Hippocampal formation (tissue), 2 donors: ENCODE data around the gene ATP6V1F.

Source experiments
- DNase-seq, 2 donors: peaks; one replicate each; lab custom pipeline; 2025; lab: John Stamatoyannopoulos, UW

Gene ATP6V1F

DNA sequence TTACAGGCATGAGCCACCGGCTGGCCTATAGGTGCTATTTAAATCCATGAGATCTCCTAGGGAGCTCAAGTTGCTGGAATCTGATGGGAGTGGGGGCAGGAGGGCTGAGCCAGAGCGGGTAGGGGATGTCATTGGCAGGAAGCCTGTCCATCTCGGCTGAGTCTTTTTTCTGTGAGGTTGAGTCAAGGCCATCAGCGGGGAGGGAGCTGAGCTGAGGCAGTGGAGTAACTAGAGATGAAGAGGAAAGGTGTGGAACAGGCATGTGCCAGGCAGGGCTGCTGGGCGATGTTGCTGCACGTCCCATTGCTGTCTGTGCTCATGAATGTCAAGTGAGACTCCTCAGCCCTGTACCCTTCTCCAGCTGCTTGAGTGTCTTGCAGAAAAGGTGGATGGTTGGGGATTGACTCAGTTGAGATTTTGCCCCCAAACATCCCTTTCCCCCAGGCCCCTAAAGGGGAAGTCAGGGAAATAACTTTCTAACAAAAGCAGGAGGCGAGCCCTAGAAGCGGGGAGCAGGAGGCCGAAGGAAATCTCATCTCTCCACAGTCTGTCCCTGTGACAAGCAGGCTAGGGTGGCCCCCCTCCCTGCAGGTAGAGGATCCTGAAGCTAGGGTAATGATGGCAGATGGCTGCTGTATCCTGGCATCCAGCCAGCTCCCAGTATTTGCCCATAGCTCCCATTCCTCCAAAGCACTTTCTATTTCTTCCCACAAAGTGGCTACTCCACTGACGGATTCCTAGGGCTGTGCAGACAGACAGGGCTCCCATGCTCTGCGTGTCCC, 5.4 kb downstream of the ATP6V1F start:
- DNase-seq: no peak

DNA sequence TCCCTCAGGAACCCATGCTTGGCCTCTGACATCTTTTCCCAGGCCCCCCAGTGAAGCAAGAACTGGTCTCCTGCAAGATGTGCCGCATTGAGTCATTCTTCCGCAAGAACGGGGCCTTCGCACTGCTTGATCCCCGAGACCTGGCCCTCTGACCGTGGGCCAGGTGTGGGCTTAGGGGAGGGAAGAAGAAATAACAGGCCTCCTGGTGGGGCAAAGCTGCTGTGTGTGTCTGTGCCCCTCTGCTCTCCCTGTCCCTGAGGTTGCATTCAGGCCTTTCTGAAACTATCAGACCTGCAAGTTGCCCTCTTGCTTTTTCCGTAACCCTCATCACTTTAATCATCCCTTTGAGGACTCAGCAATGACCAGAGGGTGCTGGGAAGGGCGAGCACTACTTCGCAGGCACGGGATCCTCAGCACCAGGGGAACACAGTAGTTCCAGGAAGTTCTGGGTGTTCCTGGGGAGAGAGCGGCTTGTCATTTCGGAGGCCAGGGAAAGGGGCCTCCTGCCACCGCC, 6.0 kb downstream of the ATP6V1F start:
- DNase-seq: no peak

DNA sequence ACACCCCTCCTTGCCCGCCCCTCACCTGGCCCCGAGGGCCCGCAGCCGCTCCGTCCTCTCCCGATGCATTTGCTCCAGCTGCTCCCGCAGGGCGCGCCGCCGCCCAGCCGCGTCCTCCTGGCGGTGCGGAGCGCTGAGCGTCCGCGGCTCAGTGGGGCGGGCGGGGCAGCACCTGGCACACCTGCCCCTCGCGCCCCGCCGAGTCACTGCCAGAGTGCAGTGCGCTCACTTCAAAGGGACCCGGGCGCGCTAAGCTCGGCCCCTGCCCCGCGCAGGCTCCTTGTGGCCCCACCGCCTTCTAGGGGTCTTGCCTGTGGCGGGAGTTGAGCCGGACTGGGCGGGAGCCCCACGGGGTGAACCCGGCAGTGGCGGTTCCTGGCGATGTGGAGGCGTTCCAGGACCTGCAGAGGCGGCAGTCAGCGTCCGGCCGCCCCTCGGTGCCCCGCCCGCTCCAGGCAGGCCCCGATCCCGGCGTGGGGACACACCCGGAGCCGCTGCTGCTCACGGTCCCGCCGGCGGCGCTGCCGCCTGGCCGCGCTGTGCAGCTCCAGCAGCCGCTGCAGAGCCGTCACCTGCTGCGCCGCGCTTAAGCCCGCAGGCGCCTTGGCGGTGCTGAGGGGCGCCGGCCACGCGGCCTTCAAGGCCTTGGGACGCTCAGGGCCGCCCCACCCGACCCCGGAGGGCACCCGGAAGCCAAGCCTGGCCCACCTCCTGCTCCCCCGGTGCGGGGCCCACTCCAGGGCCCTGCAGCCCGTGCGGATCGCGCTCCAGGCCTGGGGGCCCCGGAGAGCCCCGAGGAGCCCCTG, 6.7 kb downstream of the ATP6V1F start:
- peak; percentile 12 to 24 for DNase-seq

DNA sequence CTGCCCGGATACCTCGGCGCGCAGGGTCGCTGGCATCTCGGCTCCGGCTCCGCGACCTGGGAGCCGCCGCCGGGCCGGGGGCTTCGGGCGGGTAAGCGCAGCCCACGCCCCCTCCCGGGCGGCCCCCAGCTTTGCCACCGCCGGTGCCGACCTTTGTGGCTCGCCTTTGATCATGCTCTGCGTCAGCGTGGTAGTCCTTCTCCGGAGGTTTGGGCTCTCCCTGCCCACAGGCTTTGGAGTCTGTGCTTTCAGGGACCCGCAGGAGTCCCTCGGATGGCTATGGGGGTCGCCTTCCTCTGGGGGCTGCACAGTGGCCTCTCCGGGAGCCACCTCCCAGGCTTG, 7.3 kb downstream of the ATP6V1F start:
- DNase-seq: no peak

DNA sequence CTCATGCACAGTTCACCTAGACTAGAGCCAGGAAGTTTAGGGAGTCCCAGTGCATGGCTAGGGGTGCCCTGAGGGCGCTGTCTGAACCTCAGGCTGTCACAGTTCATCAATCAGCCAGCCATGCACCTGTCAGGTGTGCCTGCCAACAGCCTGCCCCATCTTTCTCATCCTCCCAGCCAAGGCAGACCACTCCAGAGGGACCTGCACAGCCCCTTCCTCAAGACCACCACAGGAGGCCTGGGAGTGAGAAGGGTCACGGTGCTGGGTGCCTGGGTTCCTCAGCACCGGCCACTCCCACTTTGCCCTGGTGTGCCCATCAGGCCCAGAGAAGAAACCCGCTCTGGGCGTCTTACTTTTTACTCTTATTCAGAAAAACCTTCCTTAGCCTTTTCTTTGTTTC, 8.4 kb downstream of the ATP6V1F start:
- DNase-seq: no peak

DNA sequence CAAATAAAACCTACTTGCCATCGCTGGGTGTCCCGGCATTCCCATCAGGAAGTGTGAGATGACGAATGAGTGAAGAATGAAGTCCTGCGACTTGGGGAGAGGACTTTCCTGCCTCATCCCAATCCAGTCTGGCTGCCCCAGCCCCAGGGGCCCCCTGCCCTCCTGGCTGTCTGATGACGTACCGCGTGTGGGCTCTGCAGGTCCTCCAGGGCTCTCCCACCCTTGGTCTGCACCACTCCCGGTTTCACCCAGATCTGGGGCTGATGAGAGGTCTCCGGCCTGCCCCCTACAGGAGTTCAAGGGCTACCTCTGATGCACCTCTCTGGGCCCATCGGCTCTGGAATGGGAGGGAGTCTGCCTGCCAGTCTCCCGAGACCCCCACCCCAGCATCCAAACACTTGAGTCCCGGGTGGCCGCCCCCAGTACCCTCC, 9.8 kb downstream of the ATP6V1F start:
- no peak for DNase-seq

DNA sequence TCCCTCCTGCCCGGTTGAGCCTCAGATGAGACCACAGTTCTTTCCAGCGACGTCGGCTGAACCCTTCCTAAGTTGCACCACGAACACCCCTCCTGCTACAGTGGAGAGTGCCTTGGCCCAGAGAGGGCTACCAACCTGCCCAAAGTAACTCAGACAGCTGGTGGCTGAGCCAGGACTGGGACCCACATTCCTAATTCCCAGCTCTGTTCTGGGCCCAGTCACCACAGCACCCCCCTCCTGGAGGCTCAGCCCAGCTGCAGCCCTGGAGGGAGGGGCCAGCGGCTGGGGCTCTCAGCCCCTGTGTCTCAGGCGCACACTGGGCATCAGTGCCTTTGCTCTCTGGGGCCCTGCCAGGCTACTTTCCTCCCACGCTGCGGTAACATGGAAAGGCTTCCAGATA, 10.6 kb downstream of the ATP6V1F start:
- no peak for DNase-seq

DNA sequence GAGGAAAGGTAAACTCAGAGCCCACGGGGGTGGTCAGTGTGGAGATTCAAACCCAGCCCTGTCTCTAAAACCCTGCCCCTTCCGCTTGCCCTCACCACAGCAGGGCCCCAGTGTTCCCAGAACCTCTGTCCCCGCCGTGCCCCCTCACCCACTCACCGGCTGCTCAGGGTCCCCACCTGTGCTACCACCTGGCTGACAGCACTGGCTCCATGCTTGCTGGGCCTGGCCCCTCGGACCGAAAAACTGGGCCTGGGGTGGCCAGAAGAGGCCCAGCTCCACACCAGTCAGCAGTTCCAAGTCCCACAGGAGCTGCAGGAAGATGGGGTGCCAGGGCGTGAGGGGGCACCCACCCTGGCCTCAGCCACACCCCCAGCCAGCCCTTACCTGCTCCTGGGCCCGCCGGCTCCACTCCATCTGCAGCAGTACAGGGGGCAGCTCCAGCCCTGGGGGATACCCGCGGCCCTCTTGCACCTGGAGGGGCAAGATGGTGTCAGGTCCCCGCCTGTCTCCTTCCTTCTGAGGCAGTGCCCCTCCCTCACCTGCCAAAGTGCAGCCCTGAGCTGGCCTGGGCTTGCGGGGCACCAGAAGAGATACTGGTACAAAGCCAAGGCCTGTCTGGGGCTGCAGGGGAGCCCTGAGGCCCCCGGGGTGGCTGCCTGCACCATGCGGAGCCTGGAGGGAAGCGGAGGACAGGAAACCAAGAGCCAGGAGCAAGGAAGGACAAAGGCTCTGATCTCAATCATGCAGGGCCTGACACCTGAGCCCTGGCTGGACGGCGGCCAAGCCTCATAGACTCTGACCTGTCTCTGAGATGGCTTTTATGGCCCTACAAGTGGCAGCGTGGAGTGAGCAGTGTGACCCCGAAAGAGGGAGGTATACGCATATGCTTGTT, 11.7 kb downstream of the ATP6V1F start:
- no peak for DNase-seq

DNA sequence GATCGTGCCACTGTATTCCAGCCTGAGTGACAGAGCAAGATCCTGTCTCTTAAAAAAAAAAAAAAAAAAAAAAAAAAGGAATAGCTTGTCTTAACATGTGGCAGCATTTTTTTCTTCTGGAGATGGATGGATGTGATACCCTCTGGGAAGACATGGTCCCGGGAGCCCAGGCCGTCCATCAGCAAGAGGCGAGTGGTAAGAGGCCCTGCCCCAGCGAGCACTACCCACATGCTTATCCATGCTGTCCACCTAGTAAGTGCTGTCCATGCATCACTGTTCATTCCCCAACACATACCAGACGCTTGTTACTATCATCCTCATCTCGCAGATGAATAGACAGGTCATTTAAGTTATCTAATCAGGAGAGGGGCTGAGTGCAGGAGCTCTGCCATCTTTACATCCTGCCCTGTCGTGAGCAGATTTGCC, 12.9 kb downstream of the ATP6V1F start:
- DNase-seq: no peak

DNA sequence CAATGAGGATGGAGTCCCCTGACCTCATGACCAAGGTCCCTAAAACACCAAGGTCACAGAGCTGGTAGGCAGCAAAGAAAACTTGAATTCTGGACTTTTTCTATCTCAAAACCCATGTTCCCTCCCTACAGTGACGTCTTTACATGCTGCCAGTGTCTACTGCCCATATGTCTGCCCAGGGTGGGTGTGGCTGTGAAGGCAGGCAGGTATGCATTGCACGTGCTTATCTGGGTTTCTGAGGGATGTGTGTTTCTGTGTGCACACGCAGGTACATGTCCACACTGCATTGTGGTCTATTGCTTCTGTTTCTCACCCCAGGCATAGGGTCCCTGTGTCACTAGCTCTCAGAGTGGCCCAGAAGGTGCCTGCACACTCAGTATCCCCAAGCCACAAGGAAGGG, 13.5 kb downstream of the ATP6V1F start:
- no peak for DNase-seq

DNA sequence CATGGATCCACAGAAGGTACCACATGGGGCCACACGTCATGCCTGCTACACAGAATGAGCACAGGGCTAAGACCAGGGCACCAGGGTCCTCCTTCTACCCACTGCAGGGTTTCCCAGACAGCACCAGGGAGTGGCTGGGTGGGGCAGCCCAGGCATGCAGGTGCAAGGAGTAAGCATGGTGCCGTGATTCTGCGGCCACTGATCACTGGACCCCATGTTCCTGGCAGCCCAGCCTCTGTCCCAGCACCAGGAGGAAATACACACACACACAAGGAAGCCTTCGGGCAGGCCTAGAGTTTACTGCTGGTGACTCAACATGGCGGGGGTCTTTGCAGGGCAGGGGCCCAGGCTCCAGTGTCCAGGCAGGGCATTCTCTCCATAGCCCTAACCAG, 13.9 kb downstream of the ATP6V1F start:
- no peak for DNase-seq

DNA sequence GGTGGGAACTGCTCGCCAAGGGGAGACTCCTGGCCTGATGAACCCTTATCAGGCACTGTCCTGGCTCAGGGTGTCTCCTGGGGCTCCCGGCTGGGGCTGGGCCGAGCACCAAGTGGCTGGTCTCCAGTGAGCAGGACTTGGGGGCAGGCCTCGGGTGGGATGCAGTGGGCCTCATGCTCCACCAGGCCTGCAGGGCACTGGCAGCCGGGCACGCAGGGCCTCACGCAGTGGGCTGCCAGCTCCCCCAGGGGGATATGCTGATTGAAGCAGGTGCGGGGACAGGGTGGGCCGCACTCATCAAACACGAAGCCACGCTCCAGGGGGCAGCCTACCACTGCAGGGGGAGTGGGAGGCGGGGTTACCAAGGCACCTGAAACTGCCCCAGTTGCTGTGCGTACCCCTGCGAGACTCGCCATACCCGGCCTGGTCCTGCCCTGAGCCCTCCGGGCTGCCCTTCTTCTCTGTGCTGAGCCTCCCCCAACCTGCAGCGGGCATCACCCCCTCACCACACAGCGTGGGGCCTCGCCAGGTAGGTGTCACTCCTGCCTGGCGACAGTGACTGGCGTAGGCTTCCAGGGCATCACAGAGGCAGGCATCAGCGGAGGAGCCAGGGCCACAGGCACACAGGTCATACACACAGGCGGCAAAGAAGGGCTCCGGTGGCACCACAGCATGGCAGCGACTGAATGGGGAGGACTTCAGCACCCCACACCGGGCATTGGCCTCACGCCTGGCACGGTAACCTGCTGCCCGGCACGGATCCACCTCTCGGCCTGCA, 14.5 kb downstream of the ATP6V1F start:
- DNase-seq: no peak

DNA sequence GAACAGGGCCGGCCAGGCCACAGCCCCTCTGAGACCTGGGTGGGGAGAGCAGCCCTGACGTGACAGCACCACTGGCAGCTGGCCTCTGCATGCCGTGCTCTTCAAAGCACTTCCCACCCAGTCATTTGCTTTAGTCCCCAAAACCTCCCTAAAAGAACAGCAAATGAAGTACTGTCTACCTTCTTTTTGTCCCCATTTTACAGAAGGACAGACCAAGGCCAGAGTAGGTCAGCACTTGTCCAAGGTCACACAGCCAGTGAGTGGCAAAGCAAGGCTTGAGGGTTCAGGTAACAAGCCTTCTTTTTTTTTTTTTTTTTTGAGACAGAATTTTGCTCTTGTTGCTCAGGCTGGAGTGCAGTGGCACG, 15.1 kb downstream of the ATP6V1F start:
- DNase-seq: no peak

DNA sequence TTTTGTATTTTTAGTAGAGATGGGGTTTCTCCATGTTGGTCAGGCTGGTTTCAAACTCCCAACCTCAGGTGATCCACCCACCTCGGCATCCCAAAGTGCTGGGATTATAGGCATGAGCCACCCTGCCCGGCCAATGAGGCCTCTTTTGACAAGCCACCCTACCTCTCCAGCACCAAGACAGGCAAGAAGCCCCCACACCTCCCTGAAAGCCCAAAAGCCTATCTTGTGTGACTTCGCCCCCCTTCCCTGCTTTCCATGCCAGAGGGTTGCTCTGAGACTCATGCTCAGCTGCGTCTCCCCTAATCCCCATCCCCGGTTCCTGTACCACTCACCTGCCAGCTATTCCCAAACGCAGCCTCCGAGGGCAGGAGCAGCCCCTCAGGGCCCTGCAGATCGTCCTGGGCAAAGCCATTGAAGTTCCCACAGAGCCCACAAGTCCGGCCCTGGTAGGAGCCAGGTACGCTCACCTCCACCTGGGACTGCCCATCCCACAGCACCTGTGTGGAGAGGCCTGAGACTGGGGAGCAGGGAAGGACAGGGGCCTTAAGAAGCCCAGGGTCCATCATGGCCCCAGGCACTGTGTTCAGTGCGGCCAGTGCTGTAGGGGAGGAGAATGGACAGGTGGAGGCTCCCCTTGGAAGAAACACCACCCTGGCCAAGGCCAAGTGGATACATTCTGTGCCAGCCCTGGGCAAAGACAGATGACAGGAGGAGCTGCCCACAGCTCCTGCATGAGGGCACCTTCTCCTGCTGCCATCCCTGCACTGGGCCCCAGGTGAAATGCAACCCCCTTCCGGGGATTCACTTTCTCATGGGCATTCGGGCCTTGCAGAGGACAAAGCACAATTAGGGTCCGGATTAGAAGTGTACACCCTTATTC, 15.8 kb downstream of the ATP6V1F start:
- no peak for DNase-seq

DNA sequence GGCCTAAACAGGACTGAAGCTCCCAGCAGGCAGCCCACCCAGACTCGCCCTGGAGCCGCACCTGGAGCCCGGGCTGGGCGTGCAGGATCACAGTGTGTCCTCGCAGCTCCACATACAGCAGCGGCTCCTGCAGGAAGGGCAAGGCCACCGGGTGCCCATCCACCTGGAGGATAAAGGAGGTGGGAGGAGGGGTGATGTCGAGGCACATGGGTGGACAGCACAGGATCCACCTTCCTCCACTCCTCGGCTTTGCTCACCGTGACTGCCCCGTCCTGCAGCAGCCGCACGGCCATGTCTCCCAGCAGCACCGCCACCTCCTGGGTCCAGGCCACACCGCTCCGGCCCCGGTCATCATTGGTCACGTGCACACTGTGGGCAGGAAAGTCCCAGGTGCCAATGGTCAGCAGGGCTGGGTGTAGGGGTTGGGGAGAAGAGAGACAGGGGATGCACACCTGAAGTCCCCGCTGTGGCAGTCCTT, 16.8 kb downstream of the ATP6V1F start:
- DNase-seq: no peak

DNA sequence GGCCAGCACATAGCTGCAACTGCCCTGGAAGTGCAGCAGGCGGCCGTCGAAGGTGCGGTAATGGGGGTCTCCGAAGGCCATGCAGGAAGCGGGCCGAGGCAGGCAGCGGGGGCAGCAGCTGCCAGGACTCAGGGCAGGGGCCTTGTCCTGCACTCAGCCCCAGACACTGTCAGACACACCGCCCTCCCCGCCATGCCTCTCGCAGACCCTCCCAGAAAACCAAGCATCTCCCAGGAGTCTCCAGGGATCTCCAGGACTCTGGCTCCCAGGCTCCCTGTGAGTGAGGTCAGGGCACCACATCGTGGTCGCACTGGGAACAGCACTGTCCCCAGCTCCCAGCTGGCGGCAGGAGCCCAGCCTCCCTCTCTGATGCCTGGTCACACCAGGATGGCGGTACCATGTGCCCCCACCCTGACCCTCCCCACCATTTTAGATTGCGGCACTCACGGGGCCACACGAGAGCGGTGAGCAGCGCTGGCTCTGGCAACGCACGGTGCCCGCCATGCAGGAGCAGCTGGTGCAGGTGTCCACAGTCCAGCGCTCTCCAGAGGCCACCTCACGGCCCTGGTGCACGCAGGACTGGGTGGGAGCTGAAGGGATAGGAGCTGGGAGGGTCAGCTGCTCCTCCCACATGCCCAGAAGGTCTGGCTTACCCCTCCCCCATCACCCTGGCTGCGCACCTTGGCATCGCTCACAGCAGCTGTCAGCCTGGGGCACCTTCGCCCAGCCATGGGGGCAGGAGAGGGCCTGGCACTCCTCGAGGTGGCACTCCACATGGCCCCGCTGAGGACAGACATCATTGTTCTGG, 17.5 kb downstream of the ATP6V1F start:
- DNase-seq: peak; percentile 14 to 58

DNA sequence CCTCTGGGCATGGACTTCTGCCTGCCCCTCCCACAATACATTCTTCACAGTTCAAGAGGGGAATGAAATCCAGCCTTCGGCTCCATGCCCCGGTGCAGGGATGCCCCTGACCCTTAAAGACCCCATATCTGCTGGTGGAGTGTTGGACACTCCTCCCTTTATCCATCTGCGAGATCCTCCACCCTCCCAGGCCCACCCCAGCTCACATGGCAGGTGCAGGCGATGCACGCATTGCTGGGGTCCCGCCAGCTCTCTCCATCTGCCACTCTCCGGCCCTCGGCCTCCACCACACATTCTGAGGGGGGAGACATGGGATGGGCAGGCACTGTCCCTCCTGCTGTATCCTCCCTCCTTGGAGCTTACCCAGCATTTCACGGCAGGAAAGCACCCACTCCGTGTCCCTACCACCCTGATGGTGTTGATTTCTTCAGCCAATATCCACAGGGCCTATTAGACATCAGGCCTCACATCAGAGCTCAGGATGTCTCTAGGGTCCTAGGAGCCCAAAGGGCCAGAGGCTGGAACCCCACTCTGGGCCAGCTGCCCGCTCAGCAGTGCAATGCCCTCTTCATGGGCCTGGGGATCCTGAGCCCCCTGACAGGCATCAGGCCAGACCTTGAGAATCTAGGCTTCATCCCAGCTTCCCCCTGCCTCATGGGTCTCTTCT, 18.3 kb downstream of the ATP6V1F start:
- DNase-seq: no peak

DNA sequence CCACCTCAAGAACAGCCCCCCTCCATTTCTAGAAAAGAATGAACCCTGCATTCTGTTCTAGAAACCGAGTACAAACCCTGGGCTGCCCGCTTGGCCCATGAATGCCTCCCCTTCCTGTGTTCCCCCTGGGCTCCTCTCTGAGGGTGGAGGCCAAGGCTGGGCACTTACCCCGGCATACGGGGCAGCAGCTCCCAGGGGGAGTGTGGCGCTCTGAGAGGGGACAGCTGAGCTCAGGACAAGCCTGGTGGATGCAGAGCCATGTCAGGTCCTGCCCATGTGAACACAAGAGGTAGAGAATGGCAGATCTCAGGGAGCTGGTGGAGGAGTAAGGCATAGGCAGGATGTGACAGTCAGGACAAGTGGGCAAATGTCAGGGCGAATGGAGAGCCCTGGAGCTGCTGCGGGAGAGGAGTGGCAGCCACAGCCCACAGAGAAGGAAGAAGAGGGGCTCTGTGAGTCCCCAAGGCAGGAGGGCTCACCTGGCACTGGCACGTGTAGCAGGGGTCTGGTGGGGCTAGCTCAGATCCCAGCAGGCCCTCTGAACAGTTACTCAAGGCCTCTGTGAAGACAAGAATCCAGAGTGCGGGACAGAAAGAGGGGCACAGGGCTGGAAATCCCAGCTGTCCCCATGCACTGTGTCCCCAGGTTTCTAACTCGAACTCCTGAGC, 18.9 kb downstream of the ATP6V1F start:
- DNase-seq: no peak
